GM06990 (cell line): Measurements from ENCODE around the gene CPED1.

Source experiments
- DNase-seq: peaks from one replicate; pipeline ENCODE4 v3.0.0-alpha.2; 2011; ENCODE audit not compliant: insufficient read length; ENCODE audit errors: extremely low read depth
- H3K27me3 ChIP-seq: replicated peaks from 2 replicates; pipeline ENCODE4 v1.6.0; 2011; ENCODE audit warnings: low read length; ENCODE audit not compliant: control insufficient read depth, insufficient read depth
- H3K36me3 ChIP-seq: 2 replicates; pipeline ENCODE4 v1.5.1; 2011; ENCODE audit warnings: low read length; ENCODE audit not compliant: control insufficient read depth, insufficient read depth
- H3K4me3 ChIP-seq: replicated peaks from 2 replicates; pipeline ENCODE4 v1.5.1; 2011; ENCODE audit warnings: low read depth, mild to moderate bottlenecking, control low read depth, low read length
- CTCF ChIP-seq: IDR thresholded peaks from 2 replicates; pipeline ENCODE4 v1.5.1; 2011; ENCODE audit warnings: low read length, control low read depth, mild to moderate bottlenecking, inconsistent platforms; ENCODE audit not compliant: insufficient read depth, poor library complexity, severe bottlenecking

CPED1 gene

GRCh38 chr7:121278120-121279021, 289.9 kb downstream of the CPED1 start:
- no peak for TF ChIP-seq CTCF
- Histone ChIP-seq H3K27me3 (no peaks in the 10 kb centered on the region), H3K4me3 (no peak overlapping the region; the same call in 1 of the 2 replicates), H3K36me3 (no peaks in the 10 kb centered on the region)
- peak; percentile 74 for DNase-seq

DNA sequence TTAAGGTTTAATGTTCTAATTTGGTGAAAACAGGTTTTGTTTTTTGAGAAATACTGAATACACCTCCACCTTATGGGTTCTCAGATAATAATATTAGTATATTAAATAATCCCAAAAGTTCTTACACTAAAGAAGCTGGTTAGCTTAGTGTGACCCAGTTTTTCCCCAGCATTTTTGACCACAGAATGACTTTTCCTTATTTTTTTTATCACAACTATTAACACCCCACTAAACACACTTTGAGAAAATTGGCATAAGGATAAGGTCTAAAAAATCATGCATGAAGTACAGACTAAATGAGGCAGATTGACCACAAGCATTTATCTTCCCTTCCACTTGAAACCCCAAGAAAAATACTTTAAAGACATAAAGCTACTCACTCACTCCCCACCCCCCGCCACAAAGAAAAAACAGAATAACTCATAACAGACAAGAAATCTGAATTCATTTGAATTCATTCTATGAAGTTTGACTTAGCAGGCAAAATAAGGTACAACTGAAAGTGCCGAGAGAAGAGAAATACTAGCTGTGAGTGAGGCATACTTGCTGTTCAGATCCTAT, 290.6 kb downstream of the CPED1 start:
- Histone ChIP-seq H3K36me3 (no peaks in the 10 kb centered on the region), H3K4me3 (no peak overlapping the region; the same call in 1 of the 2 replicates), H3K27me3 (no peaks in the 10 kb centered on the region)
- TF ChIP-seq CTCF = no peak
- DNase-seq = peak; percentile 26

- Histone ChIP-seq H3K36me3 (no peaks in the 10 kb centered on the region), H3K27me3 (no peaks in the 10 kb centered on the region), H3K4me3 (no peak overlapping the region)
- DNase-seq = no peak
- no peak for TF ChIP-seq CTCF
Measured at GRCh38 chr7:121279822-121280221, 291.3 kb downstream of the CPED1 start.

GRCh38 chr7:121280656-121281055, 292.1 kb downstream of the CPED1 start:
- H3K36me3 ChIP-seq = no peaks in the 10 kb centered on the region
- TF ChIP-seq CTCF = no peak
- no peak overlapping the region for H3K4me3 ChIP-seq

GRCh38 chr7:121282129-121282528, 293.6 kb downstream of the CPED1 start:
- TF ChIP-seq CTCF = no peak
- Histone ChIP-seq H3K36me3 (no peaks in the 10 kb centered on the region), H3K4me3 (no peak overlapping the region), H3K27me3 (no peaks in the 10 kb centered on the region)
- no peak for DNase-seq

More at GRCh38 chr7:121280656-121281055, 292.1 kb downstream of the CPED1 start:
- DNase-seq = no peak
- H3K27me3 ChIP-seq = no peaks in the 10 kb centered on the region
